NCI-H226 (cell line): ENCODE results near the gene NRG2.

ENCODE experiments used
- DNase-seq: peaks from one replicate; pipeline ENCODE4 v3.0.0-alpha.2; 2015

NRG2 gene

GRCh38 chr5:139829471-139829870 lies 213.6 kb downstream of the NRG2 start:
- no peak for DNase-seq

GRCh38 chr5:139828207-139828895 lies 214.7 kb downstream of the NRG2 start:
- DNase-seq = no peak

DNA sequence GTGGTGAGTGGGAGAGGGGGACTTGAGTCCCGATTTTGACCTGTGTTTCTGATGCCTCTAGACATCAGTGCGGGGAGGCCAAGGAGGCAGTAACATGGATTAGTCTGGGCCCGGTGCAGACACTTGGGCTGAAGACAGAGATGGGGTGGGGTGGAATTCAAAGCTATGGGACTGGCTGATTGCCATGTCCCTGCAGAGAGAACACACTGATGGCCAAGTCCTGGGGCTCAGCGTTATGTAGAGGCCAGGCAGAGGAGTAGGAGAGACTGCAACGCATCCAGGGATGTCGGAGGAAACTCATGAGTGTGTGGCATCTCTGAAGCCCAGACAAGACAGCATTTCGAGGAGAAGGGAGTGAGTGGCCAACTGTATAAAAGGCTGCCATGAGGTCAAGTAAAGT lies 217.4 kb downstream of the NRG2 start:
- no peak for DNase-seq

DNA sequence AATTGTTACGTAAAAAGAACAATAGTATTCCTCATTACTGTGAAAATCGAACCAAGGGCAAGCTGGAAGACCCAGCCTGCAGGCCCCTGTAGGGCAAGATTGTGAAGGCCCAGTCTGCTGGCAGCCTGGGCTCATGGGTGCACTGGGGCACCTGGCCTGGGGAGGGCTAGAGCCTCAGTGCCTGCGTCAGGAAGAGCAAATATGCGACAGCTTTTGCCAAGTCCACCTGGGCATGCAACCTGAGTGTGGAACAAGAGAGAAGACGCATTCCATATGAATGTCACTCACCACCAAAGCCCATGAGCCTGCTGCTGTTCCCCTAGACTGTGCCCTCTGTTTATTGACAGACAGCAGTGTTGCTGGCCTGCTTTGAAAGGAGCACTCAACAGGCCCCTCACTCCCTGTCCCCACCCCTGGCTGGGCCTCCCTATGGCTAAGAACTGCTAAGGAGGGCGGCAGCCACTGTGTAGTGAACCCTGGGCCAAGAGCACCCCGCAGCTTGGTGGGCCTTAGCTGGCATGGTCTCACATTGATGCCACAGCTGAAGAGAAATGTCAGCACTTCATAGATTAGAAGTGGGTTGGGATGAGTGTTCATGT lies 219.2 kb downstream of the NRG2 start:
- DNase-seq = no peak

- DNase-seq = no peak
Observed at GRCh38 chr5:139822553-139823425, 220.3 kb downstream of the NRG2 start.

GRCh38 chr5:139821806-139822552 lies 221.1 kb downstream of the NRG2 start:
- no peak for DNase-seq

GRCh38 chr5:139820606-139821005 lies 222.5 kb downstream of the NRG2 start:
- DNase-seq = no peak

- no peak for DNase-seq
Observed at GRCh38 chr5:139820130-139820529, 223.0 kb downstream of the NRG2 start.

GRCh38 chr5:139817970-139818369 lies 225.1 kb downstream of the NRG2 start:
- DNase-seq = no peak

DNA sequence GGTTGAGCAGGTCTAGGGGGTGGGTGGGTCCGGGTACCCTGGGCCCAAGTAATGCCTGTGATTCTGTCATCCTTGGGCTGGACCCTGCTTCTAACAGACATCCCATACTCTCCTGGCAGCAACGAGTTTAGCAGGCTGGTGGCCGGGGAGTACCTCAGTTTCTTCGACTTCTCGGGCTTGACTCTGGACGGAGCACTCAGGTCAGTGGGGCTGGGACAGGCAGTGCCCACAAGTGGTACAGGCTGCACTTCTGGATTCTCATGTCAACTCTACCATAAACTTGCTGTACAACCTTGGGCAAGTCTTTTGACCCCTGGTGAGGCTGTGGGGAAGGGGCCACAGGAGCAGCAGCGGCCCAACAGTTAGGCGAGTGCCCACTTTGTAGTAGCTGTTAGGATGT lies 225.7 kb downstream of the NRG2 start:
- no peak for DNase-seq

GRCh38 chr5:139816566-139816965 lies 226.5 kb downstream of the NRG2 start:
- DNase-seq = no peak

GRCh38 chr5:139814704-139815280 lies 228.3 kb downstream of the NRG2 start:
- DNase-seq = no peak

- DNase-seq = no peak
Observed at GRCh38 chr5:139814191-139814601, 228.9 kb downstream of the NRG2 start.

DNA sequence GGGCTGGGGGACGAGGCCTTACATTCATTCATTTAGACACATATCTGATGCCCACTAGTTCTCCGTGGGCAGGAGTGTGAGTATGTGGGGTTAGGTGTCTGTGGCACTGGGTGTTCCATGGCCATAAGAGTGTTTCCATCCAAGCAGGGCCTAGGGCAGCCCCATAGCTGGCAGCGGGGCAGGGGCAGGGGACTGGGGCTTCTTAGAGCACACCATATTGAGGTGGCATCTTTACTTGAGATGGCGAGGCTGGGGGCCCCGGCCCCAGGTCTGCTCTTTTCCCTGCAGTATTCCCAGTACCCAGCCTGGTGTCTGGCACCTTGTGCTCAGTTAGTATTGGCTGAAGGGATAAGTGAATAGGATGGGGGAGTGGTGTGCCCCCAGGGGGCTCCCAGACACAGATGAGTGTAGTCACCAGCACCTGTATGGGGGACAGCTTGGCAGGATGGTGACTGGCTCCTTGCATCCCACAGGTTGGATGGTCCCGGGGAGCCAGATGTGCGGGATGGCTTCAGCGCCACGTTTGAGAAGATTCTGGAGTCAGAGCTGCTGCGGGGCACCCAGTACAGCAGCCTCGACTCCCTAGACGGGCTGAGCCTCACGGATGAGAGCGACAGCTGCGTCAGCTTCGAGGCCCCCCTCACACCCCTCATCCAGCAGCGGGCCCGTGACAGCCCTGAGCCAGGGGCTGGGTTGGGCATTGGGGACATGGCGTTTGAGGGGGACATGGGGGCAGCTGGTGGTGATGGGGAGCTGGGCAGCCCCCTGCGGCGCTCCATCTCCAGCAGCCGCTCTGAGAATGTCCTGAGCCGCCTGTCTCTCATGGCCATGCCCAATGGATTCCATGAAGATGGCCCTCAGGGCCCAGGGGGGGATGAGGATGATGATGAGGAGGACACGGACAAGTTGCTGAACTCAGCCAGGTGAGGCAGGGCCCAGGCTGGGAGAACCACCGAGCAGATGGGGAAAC lies 230.0 kb downstream of the NRG2 start:
- no peak for DNase-seq

DNA sequence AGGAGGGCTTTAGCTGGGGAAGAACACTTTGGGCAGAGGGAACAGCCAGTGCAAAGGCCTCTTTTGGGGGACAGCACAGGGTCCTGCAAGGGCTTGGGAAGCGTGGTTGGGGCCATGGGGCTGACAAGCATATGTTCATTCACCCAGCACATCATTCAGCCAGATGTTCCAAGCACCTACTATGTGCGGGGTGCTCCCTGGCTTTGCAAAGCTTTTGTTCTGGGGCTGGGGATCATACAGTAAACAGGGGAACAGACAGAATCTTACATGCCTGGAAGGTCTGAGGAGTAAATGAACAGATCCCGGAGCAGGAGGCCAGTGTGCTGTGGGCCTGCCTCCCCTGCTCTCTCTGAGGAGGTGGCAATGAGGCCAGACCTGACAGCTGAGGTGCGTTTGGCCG lies 230.8 kb downstream of the NRG2 start:
- DNase-seq = no peak

DNA sequence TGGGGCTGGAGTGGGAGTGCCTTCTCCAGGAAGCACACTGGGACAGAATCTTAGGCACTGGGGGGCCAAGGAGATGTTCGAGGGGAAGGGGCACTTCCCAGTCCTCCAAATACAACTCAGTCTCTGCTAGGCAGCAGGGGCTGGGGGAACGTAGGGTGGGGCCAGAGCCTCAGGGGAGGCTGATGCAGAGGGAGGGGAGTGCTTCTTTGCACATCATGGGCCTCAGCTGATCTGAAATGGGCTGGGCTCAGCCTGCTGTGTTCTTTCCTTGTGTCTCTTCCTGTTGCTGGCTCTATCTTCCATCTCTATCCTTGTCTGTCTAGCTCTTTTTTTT lies 231.9 kb downstream of the NRG2 start:
- no peak for DNase-seq

DNA sequence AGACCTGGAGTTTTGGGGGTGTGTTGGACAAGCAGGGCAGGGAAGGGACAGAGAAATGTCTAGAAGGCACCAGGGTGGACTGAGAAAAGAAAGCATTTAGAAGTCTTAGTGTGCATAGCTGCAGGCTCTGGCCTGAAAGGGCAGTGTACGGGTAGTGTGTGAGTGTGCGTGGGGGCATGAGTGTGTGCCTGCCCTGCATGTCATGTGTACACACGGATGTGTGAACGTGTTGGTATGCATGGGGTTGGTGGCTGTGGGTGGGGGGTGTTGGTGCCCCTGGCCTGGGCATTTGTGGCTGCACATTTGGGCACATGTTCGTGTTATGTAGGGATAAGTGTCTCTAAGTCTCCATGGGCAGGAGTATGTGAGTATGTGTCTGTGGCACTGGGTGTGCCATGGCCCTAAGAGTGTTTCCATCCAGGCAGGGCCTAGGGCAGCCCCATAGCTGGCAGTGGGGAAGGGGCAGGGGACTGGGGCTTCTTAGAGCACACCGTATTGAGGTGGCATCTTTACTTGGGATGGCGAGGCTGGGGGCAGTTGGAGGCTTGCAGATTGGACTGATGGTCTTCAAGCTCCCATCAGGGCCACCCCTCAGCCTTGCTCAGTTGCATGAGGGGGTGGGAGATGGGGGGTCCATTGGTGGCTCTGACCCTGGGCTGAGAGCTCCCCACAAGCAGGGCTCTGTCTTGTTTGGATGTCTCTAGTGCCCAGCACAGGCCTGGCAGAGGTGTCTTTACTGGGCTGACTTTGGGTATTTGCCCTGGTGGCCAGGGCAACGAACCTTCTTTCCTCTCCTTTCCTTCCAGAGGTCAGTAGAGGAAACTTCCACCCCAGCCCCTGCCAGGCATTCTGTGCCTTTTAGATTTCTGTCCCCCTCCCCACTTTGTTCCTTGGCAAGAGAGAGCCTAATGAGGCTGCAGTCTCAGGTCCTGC lies 232.5 kb downstream of the NRG2 start:
- DNase-seq = no peak

GRCh38 chr5:139809331-139809810 lies 233.7 kb downstream of the NRG2 start:
- no peak for DNase-seq

GRCh38 chr5:139808481-139809330 lies 234.4 kb downstream of the NRG2 start:
- DNase-seq = peak; percentile 25
